Progenitor cell of endocrine pancreas (in vitro differentiated cells): ENCODE data around the gene RAP1B. TPM values are rescaled to one million over a fixed set of nuclear protein-coding genes. Genes with fewer than 3 reads are reported as not detected.
A peak's percentile ranks its signal among the peaks of the same experiment; 100 is the strongest.

ENCODE experiments used
- DNase-seq: peaks from one replicate; pipeline ENCODE4 v3.0.0; 2021; ENCODE audit warnings: low spot score; ENCODE audit not compliant: unreplicated experiment
- H3K27ac Mint-ChIP-seq: 2 replicates; pipeline ENCODE4 v1.8.0; 2021; ENCODE audit warnings: mild to moderate bottlenecking, moderate library complexity, mixed read lengths
- H3K27me3 Mint-ChIP-seq: 2 replicates; pipeline ENCODE4 v1.8.0; 2021; ENCODE audit warnings: mixed read lengths
- H3K36me3 Mint-ChIP-seq: 2 replicates; pipeline ENCODE4 v1.8.0; 2022; ENCODE audit warnings: mixed read lengths; ENCODE audit not compliant: insufficient read depth
- H3K4me1 Mint-ChIP-seq: 2 replicates; pipeline ENCODE4 v1.8.0; 2021; ENCODE audit warnings: low read depth, mixed read lengths
- H3K4me3 Mint-ChIP-seq: 2 replicates; pipeline ENCODE4 v1.8.0; 2021; ENCODE audit warnings: low read depth, mild to moderate bottlenecking, moderate library complexity, mixed read lengths
- H3K9me3 Mint-ChIP-seq: 2 replicates; pipeline ENCODE4 v1.8.0; 2021; ENCODE audit warnings: low read depth, mixed read lengths
- CTCF ChIP-seq: fragments of 200-600 bp; sonication (generic); IDR thresholded peaks from one replicate; pipeline ENCODE4 v1.5.0; 2021; ENCODE audit warnings: antibody characterized with exemption, mild to moderate bottlenecking; ENCODE audit not compliant: unreplicated experiment
- total RNA-seq: library from RNA; stranded (reverse); gene quantifications from 2 replicates; pipeline ENCODE4 v1.2.1, GENCODE V29; 2021

Gene RAP1B
- total RNA-seq, 1 donor from 2014 or later, result 83.6 TPM

- no peak for DNase-seq
- H3K9me3 Mint-ChIP-seq, result no peaks in the 10 kb centered on the region
- H3K27ac Mint-ChIP-seq, result no peak overlapping the region
- no peak for TF ChIP-seq CTCF
- H3K27me3 Mint-ChIP-seq, result no peaks in the 10 kb centered on the region
- H3K4me1 Mint-ChIP-seq, result no peaks in the 10 kb centered on the region
- H3K4me3 Mint-ChIP-seq, result no peak overlapping the region
- no peaks in the 10 kb centered on the region for H3K36me3 Mint-ChIP-seq
These were observed 29.8 kb upstream of the RAP1B start for GRCh38 chr12:68580911-68581310.

- Mint-ChIP-seq H3K4me1 (no peaks in the 10 kb centered on the region), H3K36me3 (no peaks in the 10 kb centered on the region), H3K9me3 (no peaks in the 10 kb centered on the region), H3K27ac (no peak overlapping the region), H3K27me3 (no peaks in the 10 kb centered on the region), H3K4me3 (no peak overlapping the region)
- no peak for TF ChIP-seq CTCF
- DNase-seq, result no peak
These were observed 28.8 kb upstream of the RAP1B start for GRCh38 chr12:68581926-68582325.

- no peak for DNase-seq
- no peak for TF ChIP-seq CTCF
- Mint-ChIP-seq H3K27me3 (no peaks in the 10 kb centered on the region), H3K9me3 (peaks cover 11% of the 10 kb centered on the region), H3K4me3 (no peak overlapping the region), H3K36me3 (peaks cover 2% of the 10 kb centered on the region), H3K27ac (peak overlapping the region; percentile 13), H3K4me1 (no peaks in the 10 kb centered on the region)
These were observed 24.7 kb upstream of the RAP1B start for GRCh38 chr12:68585966-68586365.

GRCh38 chr12:68587448-68587873 is 23.2 kb upstream of the RAP1B start:
- TF ChIP-seq CTCF, result no peak
- H3K36me3 Mint-ChIP-seq, result peaks cover 2% of the 10 kb centered on the region
- H3K4me1 Mint-ChIP-seq, result no peaks in the 10 kb centered on the region
- no peak overlapping the region for H3K27ac Mint-ChIP-seq
- no peaks in the 10 kb centered on the region for H3K27me3 Mint-ChIP-seq
- H3K4me3 Mint-ChIP-seq, result no peak overlapping the region
- peaks cover 20% of the 10 kb centered on the region for H3K9me3 Mint-ChIP-seq
- DNase-seq, result no peak

GRCh38 chr12:68589194-68589593 is 21.5 kb upstream of the RAP1B start:
- no peak overlapping the region for H3K27ac Mint-ChIP-seq
- peaks cover 2% of the 10 kb centered on the region for H3K36me3 Mint-ChIP-seq
- H3K4me3 Mint-ChIP-seq, result no peak overlapping the region

More at GRCh38 chr12:68589194-68589593, 21.5 kb upstream of the RAP1B start:
- H3K4me1 Mint-ChIP-seq, result no peaks in the 10 kb centered on the region
- no peak for TF ChIP-seq CTCF
- H3K27me3 Mint-ChIP-seq, result no peaks in the 10 kb centered on the region
- no peak for DNase-seq
- H3K9me3 Mint-ChIP-seq, result peaks cover 20% of the 10 kb centered on the region
